Transverse colon (tissue), 4 donors: Measurements from ENCODE around the gene DSCAM. TPM values are rescaled to one million over a fixed set of nuclear protein-coding genes. Genes with fewer than 3 reads are reported as not detected.

Experiments used
- DNase-seq: peaks from one replicate; pipeline ENCODE4 v3.0.0-alpha.2; 2019
- H3K27ac ChIP-seq, 4 donors: fragments of 200-600 bp; sonication (generic); 2 replicates each; pipeline ENCODE4 v1.5.1; 2016 to 2018; ENCODE audit warnings: inconsistent platforms in 4 of 4
- H3K27me3 ChIP-seq: fragments of 200-600 bp; sonication (generic); 2 replicates; pipeline ENCODE4 v1.5.1; 2017; ENCODE audit warnings: inconsistent platforms
- H3K36me3 ChIP-seq, 4 donors: fragments of 200-600 bp; sonication (generic); 2 replicates each; pipeline ENCODE4 v1.5.1; 2017 to 2019; ENCODE audit warnings: inconsistent platforms in 4 of 4
- H3K4me1 ChIP-seq, 4 donors: fragments of 200-600 bp; sonication (generic); 2 replicates each; pipeline ENCODE4 v1.5.1; 2017 to 2020; ENCODE audit warnings: inconsistent platforms in 4 of 4
- H3K4me3 ChIP-seq, 4 donors: fragments of 200-600 bp; sonication (generic); 1 replicate in 1 of 4; 2 replicates in 3 of 4; pipeline versions ENCODE4 v1.5.1 to v1.6.1; 2017 to 2019; ENCODE audit warnings: inconsistent platforms in 4 of 4
- H3K9me3 ChIP-seq, 2 donors: fragments of 200-600 bp; sonication (generic); 2 replicates each; pipeline ENCODE4 v1.5.1; 2017 to 2019; ENCODE audit warnings: inconsistent platforms in 2 of 2
- EP300 ChIP-seq: sonication (generic); formaldehyde crosslinking; IDR thresholded peaks from one replicate; pipeline ENCODE4 v1.6.1; 2017; ENCODE audit warnings: antibody characterized with exemption, low read depth
- POLR2A ChIP-seq: fragments of 450-650 bp; IDR thresholded peaks from one replicate; pipeline ENCODE4 v1.6.1; 2016; ENCODE audit warnings: antibody characterized with exemption, mild to moderate bottlenecking, moderate library complexity
- POLR2AphosphoS5 ChIP-seq, 3 donors: sonication (generic); formaldehyde crosslinking; IDR thresholded peaks; one replicate each; pipeline ENCODE4 v1.6.1; 2016; ENCODE audit warnings: antibody characterized with exemption in 3 of 3
- WGBS, 2 donors: methylation state at CpG; one replicate each; pipeline ENCODE4 v1.1.5; 2018; ENCODE audit warnings: low coverage in 1 of 2; 5-methylcytosine and 5-hydroxymethylcytosine counted together
- in situ Hi-C, 4 donors: fragments of 200-750 bp; cut with MboI; loops; one replicate each; pipeline versions ENCODE4 v1.15.0 to v1.15.1; 2017; ENCODE audit warnings: low sequenced_read_pairs in 3 of 4, low pct_ligation_motif_present in 1 of 4, low pct_unique_long_range_greater_than_20kb in 1 of 4
- intact Hi-C: fragments of 100-400 bp; cut with DNase I; formaldehyde crosslinking; loops from one replicate; pipeline ENCODE4 v1.15.1; 2023; ENCODE audit warnings: low total_unique reads
- total RNA-seq, 4 donors: library from RNA; depleted of rRNA; stranded (reverse); fragments of >200 nt; gene quantifications; one replicate each; pipeline ENCODE4 v1.1.0, GENCODE V29; 2016
- TF ChIP-seq, protein P1 (sequence below), 5 experiments: fragments of 200-600 bp in 3 of 5; fragments of 450-650 bp in 2 of 5; sonication (generic) in 3 of 5; IDR thresholded peaks; 1 replicate in 2 of 5; 2 replicates in 3 of 5; pipeline ENCODE4 v1.5.1; 2016 to 2017; ENCODE audit warnings: antibody characterized with exemption in 5 of 5, inconsistent platforms in 3 of 5, mild to moderate bottlenecking in 2 of 5, moderate library complexity in 1 of 5

Gene DSCAM
- total RNA-seq, 4 donors from 2014 or later = 0.16 TPM; not detected in 3

- in situ Hi-C loops = no loop called here
- H3K27ac ChIP-seq = no peak overlapping the region
- no peaks in the 10 kb centered on the region for H3K9me3 ChIP-seq
- TF ChIP-seq, protein P1, sequence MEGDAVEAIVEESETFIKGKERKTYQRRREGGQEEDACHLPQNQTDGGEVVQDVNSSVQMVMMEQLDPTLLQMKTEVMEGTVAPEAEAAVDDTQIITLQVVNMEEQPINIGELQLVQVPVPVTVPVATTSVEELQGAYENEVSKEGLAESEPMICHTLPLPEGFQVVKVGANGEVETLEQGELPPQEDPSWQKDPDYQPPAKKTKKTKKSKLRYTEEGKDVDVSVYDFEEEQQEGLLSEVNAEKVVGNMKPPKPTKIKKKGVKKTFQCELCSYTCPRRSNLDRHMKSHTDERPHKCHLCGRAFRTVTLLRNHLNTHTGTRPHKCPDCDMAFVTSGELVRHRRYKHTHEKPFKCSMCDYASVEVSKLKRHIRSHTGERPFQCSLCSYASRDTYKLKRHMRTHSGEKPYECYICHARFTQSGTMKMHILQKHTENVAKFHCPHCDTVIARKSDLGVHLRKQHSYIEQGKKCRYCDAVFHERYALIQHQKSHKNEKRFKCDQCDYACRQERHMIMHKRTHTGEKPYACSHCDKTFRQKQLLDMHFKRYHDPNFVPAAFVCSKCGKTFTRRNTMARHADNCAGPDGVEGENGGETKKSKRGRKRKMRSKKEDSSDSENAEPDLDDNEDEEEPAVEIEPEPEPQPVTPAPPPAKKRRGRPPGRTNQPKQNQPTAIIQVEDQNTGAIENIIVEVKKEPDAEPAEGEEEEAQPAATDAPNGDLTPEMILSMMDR (IDR thresholded peaks at IDR 0.05) = no peak
- TF ChIP-seq POLR2A (no peak), EP300 (no peak), POLR2AphosphoS5 (IDR thresholded peaks at IDR 0.05) (no peak)
- H3K36me3 ChIP-seq = no peaks in the 10 kb centered on the region
- no peaks in the 10 kb centered on the region for H3K27me3 ChIP-seq
- H3K4me3 ChIP-seq = no peak overlapping the region
- DNase-seq = no peak
- intact Hi-C loops = no loop called here
- H3K4me1 ChIP-seq = no peaks in the 10 kb centered on the region
- 76 to 85% methylated on average over 7 of the region's 7 CpGs for WGBS, 2 donors
Observed at GRCh38 chr21:40730426-40730800, 116.5 kb downstream of the DSCAM start.

GRCh38 chr21:40729761-40730425 lies 117.1 kb downstream of the DSCAM start:
- 70 to 86% methylated on average over 2 to 8 of the region's 8 CpGs for WGBS, 2 donors
- H3K9me3 ChIP-seq = no peaks in the 10 kb centered on the region
- in situ Hi-C loops = no loop called here
- TF ChIP-seq POLR2AphosphoS5 (IDR thresholded peaks at IDR 0.05) = no peak
- TF ChIP-seq POLR2A = no peak
- no peak for TF ChIP-seq EP300
- TF ChIP-seq, protein P1 (IDR thresholded peaks at IDR 0.05) = no peak
- no peaks in the 10 kb centered on the region for H3K36me3 ChIP-seq
- no peaks in the 10 kb centered on the region for H3K27me3 ChIP-seq
- H3K4me1 ChIP-seq = no peaks in the 10 kb centered on the region
- no peak overlapping the region for H3K4me3 ChIP-seq
- intact Hi-C loops = no loop called here
- H3K27ac ChIP-seq = no peak overlapping the region
- no peak for DNase-seq

DNA sequence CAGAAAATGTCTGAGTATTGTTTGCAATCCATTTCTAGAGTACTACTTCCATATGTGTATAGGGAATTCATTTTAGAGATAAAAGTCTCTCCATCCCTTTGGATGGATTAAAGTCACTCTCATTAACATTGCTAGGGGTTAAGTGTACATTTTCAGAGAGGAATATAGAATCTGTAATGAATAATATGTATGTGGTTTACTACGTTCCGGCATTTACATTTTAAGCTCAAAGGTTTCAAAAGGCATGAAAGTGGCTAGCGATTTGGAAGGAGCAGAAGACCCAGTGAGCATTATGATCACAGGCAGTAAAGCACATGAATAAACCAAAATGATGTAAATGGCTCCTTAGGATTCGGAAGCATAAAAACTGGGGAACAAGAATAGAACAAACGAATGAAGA lies 123.0 kb downstream of the DSCAM start:
- intact Hi-C loops (no loop called here), in situ Hi-C loops (no loop called here)
- no peak overlapping the region for H3K27ac ChIP-seq
- no peak for DNase-seq
- 80% methylated on average over 5 of the region's 5 CpGs for WGBS, 2 donors
- H3K4me3 ChIP-seq = no peak overlapping the region
- no peaks in the 10 kb centered on the region for H3K4me1 ChIP-seq
- TF ChIP-seq POLR2AphosphoS5 (IDR thresholded peaks at IDR 0.05) (no peak), POLR2A (no peak), EP300 (no peak)
- TF ChIP-seq, protein P1 (IDR thresholded peaks at IDR 0.05) = no peak
- H3K27me3 ChIP-seq = no peaks in the 10 kb centered on the region
- H3K36me3 ChIP-seq = no peaks in the 10 kb centered on the region
- H3K9me3 ChIP-seq = peaks cover 0 to 4% of the 10 kb centered on the region in 2 donors

DNA sequence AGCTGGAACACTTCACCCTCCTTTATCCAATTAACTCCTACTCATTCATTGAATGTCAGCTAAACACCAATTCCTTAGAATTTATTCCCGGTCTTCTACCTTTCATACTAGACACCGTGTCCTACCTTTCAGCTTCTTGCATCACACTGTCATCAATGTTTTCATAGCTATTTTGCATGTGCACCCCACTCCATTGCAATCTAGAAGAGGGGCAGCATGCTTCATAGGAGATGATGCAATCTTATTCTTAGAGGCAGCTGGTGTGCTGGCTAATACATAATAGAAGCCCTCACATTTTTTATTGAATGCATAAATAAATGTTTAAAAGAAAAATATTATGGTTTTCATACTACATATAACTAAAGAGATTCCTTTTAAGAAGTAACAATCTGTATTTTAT lies 123.6 kb downstream of the DSCAM start:
- WGBS, 2 donors = 90 to 100% methylated on average over 2 of the region's 2 CpGs
- TF ChIP-seq POLR2AphosphoS5 (IDR thresholded peaks at IDR 0.05) = no peak
- TF ChIP-seq POLR2A = no peak
- TF ChIP-seq EP300 = no peak
- TF ChIP-seq, protein P1 (IDR thresholded peaks at IDR 0.05) = no peak
- Histone ChIP-seq H3K27ac (no peak overlapping the region), H3K4me1 (no peaks in the 10 kb centered on the region), H3K4me3 (no peak overlapping the region), H3K36me3 (no peaks in the 10 kb centered on the region), H3K27me3 (no peaks in the 10 kb centered on the region), H3K9me3 (peaks cover 0 to 4% of the 10 kb centered on the region in 2 donors)
- in situ Hi-C loops = no loop called here
- intact Hi-C loops = no loop called here
- no peak for DNase-seq
